ENCODE results near the gene ELAPOR2.
"Not testable (repeated sequence)": the region's sequence is repeated elsewhere in the genome, so short reads cannot be mapped to it uniquely, and the experiment has no call there.

The ELAPOR2 gene

DNA sequence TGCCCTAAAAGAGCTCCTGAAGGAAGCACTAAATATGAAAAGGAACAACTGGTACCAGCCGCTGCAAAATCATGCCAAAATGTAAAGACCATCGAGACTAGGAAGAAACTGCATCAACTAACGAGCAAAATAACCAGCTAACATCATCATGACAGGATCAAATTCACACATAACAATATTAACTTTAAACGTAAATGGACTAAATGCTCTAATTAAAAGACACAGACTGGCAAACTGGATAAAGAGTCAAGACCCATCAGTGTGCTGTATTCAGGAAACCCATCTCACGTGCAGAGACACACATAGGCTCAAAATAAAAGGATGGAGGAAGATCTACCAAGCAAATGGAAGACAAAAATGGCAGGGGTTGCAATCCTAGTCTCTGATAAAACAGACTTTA is 17.9 kb downstream of the ELAPOR2 start:
- not testable (repeated sequence) for DNase-seq (ENCODE audit: low spot score)

GRCh38 chr7:87039691-87040299 is 19.7 kb downstream of the ELAPOR2 start:
- DNase-seq (ENCODE audit: low spot score), result not testable (repeated sequence)

DNA sequence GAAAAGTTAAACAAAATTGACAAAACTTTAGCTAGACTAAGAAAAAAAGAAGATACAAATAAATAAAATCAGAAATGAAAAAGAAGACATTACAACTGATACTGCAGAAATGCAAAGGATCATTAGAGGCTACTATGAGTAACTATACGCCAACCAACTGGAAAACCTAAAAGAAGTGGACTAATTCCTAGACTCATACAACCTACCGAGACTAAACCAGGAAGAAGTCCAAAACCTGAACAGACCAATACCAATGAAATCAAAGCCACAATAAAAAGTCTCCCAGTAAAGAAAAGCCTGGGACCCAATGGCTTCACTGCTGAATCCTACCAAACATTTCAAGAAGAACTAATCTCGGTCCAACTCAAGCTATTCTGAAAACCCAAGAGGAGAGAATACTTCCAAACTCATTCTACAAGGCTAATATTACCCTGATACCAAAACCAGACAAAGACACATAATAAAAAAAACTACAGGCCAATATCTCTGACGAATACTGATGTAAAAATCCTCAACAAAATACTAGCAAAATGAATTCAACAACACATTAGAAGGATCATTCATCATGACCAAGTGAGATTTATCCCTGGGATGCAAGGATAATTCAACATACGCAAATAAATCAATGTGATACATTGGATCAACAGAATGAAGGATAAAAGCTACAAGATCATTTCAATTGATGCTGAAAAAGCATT is 20.3 kb downstream of the ELAPOR2 start:
- DNase-seq (ENCODE audit: low spot score), result no peak

DNA sequence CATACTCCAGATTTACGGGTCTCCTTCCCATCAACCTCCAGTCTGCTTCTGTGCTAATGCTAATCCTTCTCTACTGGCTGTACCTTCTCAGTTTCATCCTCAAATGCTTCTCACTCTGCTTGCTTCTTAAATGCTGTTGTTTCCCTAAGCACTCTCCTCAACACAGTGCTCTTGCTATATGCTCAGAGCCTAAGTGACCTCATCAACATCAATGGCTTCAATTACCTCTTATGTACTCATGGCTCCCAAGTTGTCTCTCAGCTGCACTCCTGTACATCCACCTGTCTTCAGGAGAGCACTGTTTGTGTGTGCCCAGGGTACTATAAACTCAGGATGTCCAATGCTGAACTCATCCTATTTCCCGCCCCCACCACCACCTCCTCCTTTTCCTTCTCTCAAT is 22.5 kb downstream of the ELAPOR2 start:
- no peak for DNase-seq (ENCODE audit: low spot score)

- DNase-seq (ENCODE audit: low spot score), result no peak
Measured at GRCh38 chr7:87032604-87033339, 26.7 kb downstream of the ELAPOR2 start.

DNA sequence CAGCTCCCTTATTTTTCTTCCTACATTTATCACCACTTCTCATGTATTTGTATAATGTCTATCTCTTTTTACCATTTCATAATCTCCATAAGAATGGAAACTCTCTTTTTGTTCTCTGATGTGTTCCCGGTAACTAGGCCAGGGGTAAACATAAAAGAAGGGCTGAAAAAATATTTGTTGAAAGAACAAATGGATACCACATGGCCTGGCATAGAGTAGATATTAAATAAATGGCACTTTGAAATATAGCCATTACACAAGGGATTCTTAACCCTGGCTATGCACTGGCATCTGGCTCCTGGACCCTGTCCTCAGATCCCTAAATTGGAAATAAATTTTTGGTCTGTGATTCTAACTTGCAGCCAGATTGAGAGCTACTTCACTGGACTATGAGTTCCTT is 30.4 kb downstream of the ELAPOR2 start:
- DNase-seq (ENCODE audit: low spot score), result no peak

- DNase-seq (ENCODE audit: low spot score), result no peak
Measured at GRCh38 chr7:87028636-87029035, 30.8 kb downstream of the ELAPOR2 start.

DNA sequence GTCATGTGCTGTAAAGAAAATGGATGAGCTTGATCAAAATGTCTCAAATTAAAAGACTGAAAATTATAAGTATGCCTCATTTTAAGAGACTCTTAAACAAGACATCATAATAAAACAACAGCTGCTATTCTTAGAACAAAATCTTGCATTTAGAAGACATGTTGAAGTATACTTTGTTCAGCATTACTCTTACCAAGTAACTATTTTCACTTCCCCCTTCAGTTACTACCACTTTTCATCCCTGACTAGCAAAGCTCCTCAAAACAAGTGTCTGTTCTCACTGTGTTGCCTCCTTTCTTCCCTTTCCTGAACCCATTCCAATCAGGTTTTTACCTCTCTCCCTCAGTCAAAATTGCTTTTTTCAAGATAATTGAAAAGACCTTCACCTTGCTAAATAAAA is 31.6 kb downstream of the ELAPOR2 start:
- no peak for DNase-seq (ENCODE audit: low spot score)

DNA sequence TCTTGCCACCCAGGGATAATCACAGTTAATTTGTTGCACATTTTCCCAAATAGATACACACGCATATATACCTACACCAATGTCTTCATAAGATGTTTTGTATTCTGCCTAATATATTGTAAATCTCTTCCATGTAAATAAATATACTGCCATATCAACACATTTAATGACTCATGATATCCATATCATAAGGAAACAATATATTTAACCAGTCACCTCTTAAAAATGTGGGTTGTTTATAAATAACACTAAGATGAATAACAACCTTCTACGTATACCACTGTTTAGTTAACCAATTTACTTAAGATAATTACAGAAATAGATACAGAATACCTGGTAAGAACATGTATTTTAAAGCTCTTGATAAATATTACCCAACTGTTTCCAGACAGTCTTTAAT is 38.2 kb downstream of the ELAPOR2 start:
- DNase-seq (ENCODE audit: low spot score), result no peak

GRCh38 chr7:87016606-87017005 is 42.8 kb downstream of the ELAPOR2 start:
- no peak for DNase-seq (ENCODE audit: low spot score)

- DNase-seq (ENCODE audit: low spot score), result no peak
Measured at GRCh38 chr7:87013840-87014190, 45.6 kb downstream of the ELAPOR2 start.

GRCh38 chr7:87013136-87013839 is 46.2 kb downstream of the ELAPOR2 start:
- no peak for DNase-seq (ENCODE audit: low spot score)
